Neural progenitor cell (in vitro differentiated cells): ENCODE results near the gene KRTAP12-4. TPM values are rescaled to one million over a fixed set of nuclear protein-coding genes. Genes with fewer than 3 reads are reported as not detected.

Experiments used
- DNase-seq: peaks from one replicate; pipeline ENCODE4 v3.0.0-alpha.2; 2016; ENCODE audit warnings: low spot score
- H2AFZ ChIP-seq: fragments of 200-600 bp; sonication (generic); replicated peaks from 2 replicates; pipeline ENCODE4 v1.6.1; 2016; ENCODE audit warnings: antibody characterized with exemption
- H3F3A ChIP-seq: fragments of 200-600 bp; sonication (generic); 2 replicates; pipeline ENCODE4 v1.6.1; 2016; ENCODE audit warnings: antibody characterized with exemption, low read depth
- H3K27ac ChIP-seq: fragments of 200-600 bp; sonication (generic); 2 replicates; pipeline ENCODE4 v1.5.1; 2016; ENCODE audit warnings: mild to moderate bottlenecking
- H3K27me3 ChIP-seq: fragments of 200-600 bp; sonication (generic); 2 replicates; pipeline ENCODE4 v1.6.1; 2016; ENCODE audit warnings: mild to moderate bottlenecking, moderate library complexity
- H3K36me3 ChIP-seq: fragments of 200-600 bp; sonication (generic); 2 replicates; pipeline ENCODE4 v1.5.1; 2016
- H3K4me1 ChIP-seq: fragments of 200-600 bp; sonication (generic); 2 replicates; pipeline ENCODE4 v1.6.1; 2016; ENCODE audit warnings: mixed run types
- H3K4me2 ChIP-seq: fragments of 200-600 bp; sonication (generic); 2 replicates; pipeline ENCODE4 v1.6.1; 2016
- H3K4me3 ChIP-seq: fragments of 200-600 bp; sonication (generic); 2 replicates; pipeline ENCODE4 v1.5.1; 2016
- H3K79me2 ChIP-seq: fragments of 200-600 bp; sonication (generic); 2 replicates; pipeline ENCODE4 v1.6.1; 2016; ENCODE audit warnings: low read depth
- H3K9ac ChIP-seq: fragments of 200-600 bp; sonication (generic); 2 replicates; pipeline ENCODE4 v1.6.1; 2016
- H3K9me3 ChIP-seq: fragments of 200-600 bp; sonication (generic); 2 replicates; pipeline ENCODE4 v1.5.1; 2016; ENCODE audit warnings: low read depth
- H4K20me1 ChIP-seq: fragments of 200-600 bp; sonication (generic); 2 replicates; pipeline ENCODE4 v1.6.1; 2016; ENCODE audit warnings: low read depth
- H3K27ac Mint-ChIP-seq: 3 replicates; pipeline ENCODE4 v1.8.0; 2021; ENCODE audit warnings: mixed read lengths
- H3K27me3 Mint-ChIP-seq: 2 replicates; pipeline ENCODE4 v1.8.0; 2022; ENCODE audit warnings: low read depth, mild to moderate bottlenecking, inconsistent platforms, moderate library complexity, mixed read lengths; ENCODE audit not compliant: insufficient read depth
- H3K36me3 Mint-ChIP-seq: 3 replicates; pipeline ENCODE4 v1.8.0; 2021; ENCODE audit warnings: mixed read lengths
- H3K4me1 Mint-ChIP-seq: 3 replicates; pipeline ENCODE4 v1.8.0; 2021; ENCODE audit warnings: mixed read lengths
- H3K4me3 Mint-ChIP-seq: 3 replicates; pipeline ENCODE4 v1.8.0; 2021; ENCODE audit warnings: mild to moderate bottlenecking, moderate library complexity, mixed read lengths
- H3K9me3 Mint-ChIP-seq: 3 replicates; pipeline ENCODE4 v1.8.0; 2020; ENCODE audit warnings: mixed read lengths
- CTCF ChIP-seq: fragments of 200-600 bp; sonication (generic); IDR thresholded peaks from 2 replicates; pipeline ENCODE4 v1.5.1; 2017; ENCODE audit warnings: antibody characterized with exemption, mild to moderate bottlenecking
- EZH2 ChIP-seq: fragments of 200-600 bp; sonication (generic); IDR thresholded peaks from 2 replicates; pipeline ENCODE4 v1.6.1; 2017; ENCODE audit warnings: antibody characterized with exemption, mild to moderate bottlenecking, moderate library complexity
- EZH2phosphoT487 ChIP-seq: fragments of 200-600 bp; sonication (generic); IDR thresholded peaks from 2 replicates; pipeline ENCODE4 v1.6.1; 2017; ENCODE audit warnings: antibody characterized with exemption
- total RNA-seq: library from RNA; depleted of rRNA; stranded (reverse); fragments of >200 nt; gene quantifications from 2 replicates; pipeline ENCODE4 v1.2.3, GENCODE V29; 2015; ENCODE audit warnings: low replicate concordance

The KRTAP12-4 gene
- total RNA-seq, 1 donor from 2014 or later, result not detected

- Mint-ChIP-seq H3K27me3 (peaks cover 30% of the 10 kb centered on the region), H3K36me3 (peaks cover 3% of the 10 kb centered on the region), H3K4me1 (peaks cover 44% of the 10 kb centered on the region), H3K9me3 (peaks cover 19% of the 10 kb centered on the region), H3K27ac (no peak overlapping the region), H3K4me3 (no peak overlapping the region)
- no peak overlapping the region for H3K27ac ChIP-seq
- peaks cover 27% of the 10 kb centered on the region for H3K4me1 ChIP-seq
- H3K4me2 ChIP-seq, result no peak overlapping the region
- H3K79me2 ChIP-seq, result no peaks in the 10 kb centered on the region
- no peak overlapping the region for H2AFZ ChIP-seq
- H3K9ac ChIP-seq, result no peak overlapping the region
- peaks cover 6% of the 10 kb centered on the region for H3K27me3 ChIP-seq
- H3K4me3 ChIP-seq, result no peak overlapping the region
- H3K36me3 ChIP-seq, result no peaks in the 10 kb centered on the region
- H3F3A ChIP-seq, result no peaks in the 10 kb centered on the region
- H3K9me3 ChIP-seq, result peaks cover 5% of the 10 kb centered on the region
- H4K20me1 ChIP-seq, result no peaks in the 10 kb centered on the region
- no peak for DNase-seq
- no peak for TF ChIP-seq CTCF
- TF ChIP-seq EZH2, result no peak
- TF ChIP-seq EZH2phosphoT487, result no peak
Measured at GRCh38 chr21:44696572-44696971, 42.1 kb upstream of the KRTAP12-4 start.

GRCh38 chr21:44695641-44696040 lies 41.2 kb upstream of the KRTAP12-4 start:
- H3K27me3 Mint-ChIP-seq, result peaks cover 26% of the 10 kb centered on the region
- Histone ChIP-seq H3K4me2 (no peak overlapping the region), H3K4me3 (no peak overlapping the region), H3K79me2 (no peaks in the 10 kb centered on the region), H3K9me3 (peaks cover 5% of the 10 kb centered on the region), H3K9ac (no peak overlapping the region), H3F3A (no peaks in the 10 kb centered on the region), H3K27me3 (peaks cover 1% of the 10 kb centered on the region), H3K36me3 (no peaks in the 10 kb centered on the region), H2AFZ (no peak overlapping the region), H3K4me1 (peaks cover 25% of the 10 kb centered on the region), H4K20me1 (no peaks in the 10 kb centered on the region), H3K27ac (no peak overlapping the region)
- H3K27ac Mint-ChIP-seq, result no peak overlapping the region
- TF ChIP-seq CTCF, result no peak
- no peak for TF ChIP-seq EZH2phosphoT487
- no peak for TF ChIP-seq EZH2
- peaks cover 19% of the 10 kb centered on the region for H3K9me3 Mint-ChIP-seq
- H3K4me3 Mint-ChIP-seq, result no peak overlapping the region
- peaks cover 3% of the 10 kb centered on the region for H3K36me3 Mint-ChIP-seq
- H3K4me1 Mint-ChIP-seq, result peaks cover 39% of the 10 kb centered on the region
- DNase-seq, result no peak

- H3K9me3 ChIP-seq, result peaks cover 5% of the 10 kb centered on the region
- no peak overlapping the region for H3K4me3 ChIP-seq
- H3K4me2 ChIP-seq, result no peak overlapping the region
- H3F3A ChIP-seq, result no peaks in the 10 kb centered on the region
- H3K27ac ChIP-seq, result no peak overlapping the region
- H3K27me3 ChIP-seq, result no peaks in the 10 kb centered on the region
- TF ChIP-seq EZH2phosphoT487, result no peak
- TF ChIP-seq EZH2, result no peak
- TF ChIP-seq CTCF, result no peak
- no peak overlapping the region for H3K27ac Mint-ChIP-seq
- no peak for DNase-seq
- peaks cover 22% of the 10 kb centered on the region for H3K4me1 ChIP-seq
- peaks cover 19% of the 10 kb centered on the region for H3K9me3 Mint-ChIP-seq
- H3K4me1 Mint-ChIP-seq, result peaks cover 39% of the 10 kb centered on the region
- H3K9ac ChIP-seq, result no peak overlapping the region
- no peaks in the 10 kb centered on the region for H4K20me1 ChIP-seq
- H3K36me3 ChIP-seq, result no peaks in the 10 kb centered on the region
- H2AFZ ChIP-seq, result no peak overlapping the region
- H3K4me3 Mint-ChIP-seq, result no peak overlapping the region
- H3K79me2 ChIP-seq, result no peaks in the 10 kb centered on the region
- H3K36me3 Mint-ChIP-seq, result peaks cover 3% of the 10 kb centered on the region
- H3K27me3 Mint-ChIP-seq, result peaks cover 30% of the 10 kb centered on the region
Measured at GRCh38 chr21:44695184-44695583, 40.7 kb upstream of the KRTAP12-4 start.
